Hepatocyte (in vitro differentiated cells): ENCODE data around the gene ZNHIT2.

Experiments
- EZH2 ChIP-seq: fragments of 200-600 bp; sonication (generic); IDR thresholded peaks from 2 replicates; pipeline ENCODE4 v1.6.1; 2016; ENCODE audit warnings: antibody characterized with exemption, mild to moderate bottlenecking, borderline replicate concordance
- EZH2phosphoT487 ChIP-seq: fragments of 200-600 bp; sonication (generic); IDR thresholded peaks from one replicate; pipeline ENCODE4 v1.6.1; 2018; ENCODE audit warnings: antibody characterized with exemption, mild to moderate bottlenecking, low read depth, moderate library complexity; ENCODE audit not compliant: unreplicated experiment, severe bottlenecking
- TF ChIP-seq, protein P1 (sequence below): fragments of 200-600 bp; sonication (generic); IDR thresholded peaks from 2 replicates; pipeline ENCODE4 v1.5.1; 2016; ENCODE audit warnings: antibody characterized with exemption, mild to moderate bottlenecking; ENCODE audit not compliant: poor library complexity

DNA sequence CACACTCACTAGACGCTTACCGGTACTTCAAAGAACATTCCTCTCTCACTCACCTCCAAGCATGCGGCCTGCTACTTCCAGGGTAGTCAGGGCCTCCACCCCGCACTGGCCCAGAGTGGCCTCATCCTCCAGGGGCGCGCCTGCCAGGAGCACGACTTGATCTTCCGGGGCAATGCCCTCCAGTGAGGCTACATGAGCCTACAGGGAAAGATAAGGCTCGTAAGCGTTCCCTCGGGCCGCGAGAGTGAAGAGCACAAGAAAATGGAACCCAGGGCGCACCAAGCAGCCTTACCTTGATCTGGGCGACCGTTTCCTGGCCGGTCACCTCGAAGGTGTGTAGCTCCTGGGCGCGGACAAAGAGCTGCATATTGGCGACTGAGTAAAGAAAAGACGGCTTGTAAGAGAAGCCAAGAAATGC lies 4.0 kb upstream of the ZNHIT2 start:
- TF ChIP-seq, protein P1, sequence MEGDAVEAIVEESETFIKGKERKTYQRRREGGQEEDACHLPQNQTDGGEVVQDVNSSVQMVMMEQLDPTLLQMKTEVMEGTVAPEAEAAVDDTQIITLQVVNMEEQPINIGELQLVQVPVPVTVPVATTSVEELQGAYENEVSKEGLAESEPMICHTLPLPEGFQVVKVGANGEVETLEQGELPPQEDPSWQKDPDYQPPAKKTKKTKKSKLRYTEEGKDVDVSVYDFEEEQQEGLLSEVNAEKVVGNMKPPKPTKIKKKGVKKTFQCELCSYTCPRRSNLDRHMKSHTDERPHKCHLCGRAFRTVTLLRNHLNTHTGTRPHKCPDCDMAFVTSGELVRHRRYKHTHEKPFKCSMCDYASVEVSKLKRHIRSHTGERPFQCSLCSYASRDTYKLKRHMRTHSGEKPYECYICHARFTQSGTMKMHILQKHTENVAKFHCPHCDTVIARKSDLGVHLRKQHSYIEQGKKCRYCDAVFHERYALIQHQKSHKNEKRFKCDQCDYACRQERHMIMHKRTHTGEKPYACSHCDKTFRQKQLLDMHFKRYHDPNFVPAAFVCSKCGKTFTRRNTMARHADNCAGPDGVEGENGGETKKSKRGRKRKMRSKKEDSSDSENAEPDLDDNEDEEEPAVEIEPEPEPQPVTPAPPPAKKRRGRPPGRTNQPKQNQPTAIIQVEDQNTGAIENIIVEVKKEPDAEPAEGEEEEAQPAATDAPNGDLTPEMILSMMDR, result no peak
- TF ChIP-seq EZH2 (no peak), EZH2phosphoT487 (no peak)
